GM18858 (cell line): ENCODE results near the gene RAB14.

ENCODE experiments used
- ATAC-seq: cut with Tn5 transposase; IDR thresholded peaks from one replicate; pipeline ENCODE4 v1.9.1; 2021; ENCODE audit not compliant: unreplicated experiment

RAB14 gene

GRCh38 chr9:121201738-121202533 is at the start of gene RAB14:
RAB14 (minus strand) TSS chr9:121201869; CDS start chr9:121193412, 8,457 bp downstream.
- peak; percentile 75 for ATAC-seq

GRCh38 chr9:121249563-121249962 is 47.9 kb upstream of the RAB14 start:
- no peak for ATAC-seq

GRCh38 chr9:121246821-121247561 is 45.3 kb upstream of the RAB14 start:
- ATAC-seq, result no peak

GRCh38 chr9:121242959-121243346 is 41.3 kb upstream of the RAB14 start:
- ATAC-seq, result no peak

GRCh38 chr9:121242219-121242958 is 40.7 kb upstream of the RAB14 start:
- no peak for ATAC-seq

- no peak for ATAC-seq
Measured at GRCh38 chr9:121240472-121241135, 38.9 kb upstream of the RAB14 start.

- no peak for ATAC-seq
Measured at GRCh38 chr9:121239851-121240250, 38.2 kb upstream of the RAB14 start.

GRCh38 chr9:121239071-121239470 is 37.4 kb upstream of the RAB14 start:
- ATAC-seq, result no peak

- no peak for ATAC-seq
Measured at GRCh38 chr9:121237916-121238315, 36.2 kb upstream of the RAB14 start.

- ATAC-seq, result no peak
Measured at GRCh38 chr9:121235512-121235911, 33.8 kb upstream of the RAB14 start.

GRCh38 chr9:121234832-121235161 is 33.1 kb upstream of the RAB14 start:
- no peak for ATAC-seq

- no peak for ATAC-seq
Measured at GRCh38 chr9:121233906-121234831, 32.5 kb upstream of the RAB14 start.

GRCh38 chr9:121232251-121232650 is 30.6 kb upstream of the RAB14 start:
- no peak for ATAC-seq

- ATAC-seq, result no peak
Measured at GRCh38 chr9:121230256-121230655, 28.6 kb upstream of the RAB14 start.

GRCh38 chr9:121227862-121228261 is 26.2 kb upstream of the RAB14 start:
- no peak for ATAC-seq

GRCh38 chr9:121226175-121226574 is 24.5 kb upstream of the RAB14 start:
- ATAC-seq, result no peak

GRCh38 chr9:121225240-121225639 is 23.6 kb upstream of the RAB14 start:
- no peak for ATAC-seq

- no peak for ATAC-seq
Measured at GRCh38 chr9:121222524-121223171, 21.0 kb upstream of the RAB14 start.

GRCh38 chr9:121221664-121222055 is 20.0 kb upstream of the RAB14 start:
- ATAC-seq, result no peak
